ENCODE results near the gene HAGH.

The HAGH gene

GRCh38 chr16:1839554-1839953 is 12.9 kb upstream of the HAGH start:
- no peak for TF ChIP-seq CTCF (IDR thresholded peaks at IDR 0.05)
- no peak overlapping the region for H3K4me3 Mint-ChIP-seq
- no peak overlapping the region for H3K27ac Mint-ChIP-seq
- no peaks in the 10 kb centered on the region for H3K9me3 Mint-ChIP-seq
- peaks cover 9% of the 10 kb centered on the region for H3K4me1 Mint-ChIP-seq
- H3K36me3 Mint-ChIP-seq (ENCODE audit: low read depth): no peaks in the 10 kb centered on the region
- H3K27me3 Mint-ChIP-seq (ENCODE audit: low read depth, poor library complexity): peaks cover 34% of the 10 kb centered on the region
- no peak for DNase-seq

- H3K4me1 Mint-ChIP-seq: peaks cover 4% of the 10 kb centered on the region
- H3K4me3 Mint-ChIP-seq: no peak overlapping the region
- no peak overlapping the region for H3K27ac Mint-ChIP-seq
- no peak for TF ChIP-seq CTCF (IDR thresholded peaks at IDR 0.05)
- H3K27me3 Mint-ChIP-seq (ENCODE audit: low read depth, poor library complexity): peaks cover 25% of the 10 kb centered on the region
- no peak for DNase-seq
- no peaks in the 10 kb centered on the region for H3K9me3 Mint-ChIP-seq
- H3K36me3 Mint-ChIP-seq (ENCODE audit: low read depth): peaks cover 21% of the 10 kb centered on the region
These were observed 7.5 kb upstream of the HAGH start for GRCh38 chr16:1834096-1834495.

- Mint-ChIP-seq H3K36me3 (ENCODE audit: low read depth) (peaks cover 25% of the 10 kb centered on the region), H3K27me3 (ENCODE audit: low read depth, poor library complexity) (peaks cover 21% of the 10 kb centered on the region)
- DNase-seq: no peak
These were observed 6.3 kb upstream of the HAGH start for GRCh38 chr16:1832838-1833454.

GRCh38 chr16:1831186-1832075 is 4.8 kb upstream of the HAGH start:
- Mint-ChIP-seq H3K4me1 (peaks cover 23% of the 10 kb centered on the region), H3K4me3 (no peak overlapping the region), H3K27ac (no peak overlapping the region), H3K27me3 (ENCODE audit: low read depth, poor library complexity) (peaks cover 9% of the 10 kb centered on the region), H3K9me3 (no peaks in the 10 kb centered on the region), H3K36me3 (ENCODE audit: low read depth) (peaks cover 25% of the 10 kb centered on the region)
- no peak for TF ChIP-seq CTCF (IDR thresholded peaks at IDR 0.05)
- DNase-seq: no peak

More at GRCh38 chr16:1832838-1833454, 6.3 kb upstream of the HAGH start:
- Mint-ChIP-seq H3K4me1 (peaks cover 15% of the 10 kb centered on the region), H3K4me3 (no peak overlapping the region), H3K27ac (no peak overlapping the region), H3K9me3 (no peaks in the 10 kb centered on the region)
- TF ChIP-seq CTCF (IDR thresholded peaks at IDR 0.05): no peak

- Mint-ChIP-seq H3K9me3 (no peaks in the 10 kb centered on the region), H3K4me1 (peaks cover 27% of the 10 kb centered on the region), H3K36me3 (ENCODE audit: low read depth) (peaks cover 25% of the 10 kb centered on the region), H3K27ac (no peak overlapping the region), H3K4me3 (no peak overlapping the region), H3K27me3 (ENCODE audit: low read depth, poor library complexity) (peaks cover 7% of the 10 kb centered on the region)
- no peak for TF ChIP-seq CTCF (IDR thresholded peaks at IDR 0.05)
- DNase-seq: no peak
These were observed 3.6 kb upstream of the HAGH start for GRCh38 chr16:1830213-1830612.

All from nephron progenitor cell (in vitro differentiated cells).